ENCODE measurements around the gene FAM90A1.
A peak's percentile ranks its signal among the peaks of the same experiment; 100 is the strongest.
"Not testable (repeated sequence)": the region's sequence is repeated elsewhere in the genome, so short reads cannot be mapped to it uniquely, and the experiment has no call there.

Gene FAM90A1

DNA sequence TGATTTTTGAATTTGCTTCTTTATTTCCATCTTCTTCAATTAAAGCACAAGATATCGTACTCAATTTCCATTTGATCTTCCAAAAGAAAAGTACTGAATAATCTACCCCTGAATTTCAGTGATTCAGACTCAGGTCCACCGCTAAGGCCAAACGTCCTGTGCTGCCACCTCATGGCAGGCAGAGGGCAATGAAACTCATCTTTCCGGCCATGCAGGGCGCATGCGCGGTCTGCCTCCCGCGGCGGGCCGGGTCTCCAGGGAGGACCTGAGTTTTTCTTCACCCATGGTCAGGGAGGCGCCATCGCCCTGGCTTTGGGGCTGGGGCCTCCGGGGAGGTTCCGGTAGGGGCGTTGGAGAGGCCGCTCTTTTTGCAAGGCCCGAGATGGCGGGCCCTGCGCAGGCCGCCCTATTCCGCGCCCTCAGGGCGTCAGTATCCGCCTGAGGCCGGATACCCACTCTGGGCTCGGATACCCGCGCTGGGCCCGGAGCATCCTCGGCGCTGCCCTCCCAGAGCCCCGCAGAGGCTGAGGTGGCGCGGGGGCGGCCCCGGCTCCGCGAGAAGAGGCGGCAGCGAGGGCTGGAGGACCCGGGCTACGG, 47.3 kb downstream of the FAM90A1 start:
- peak; percentile 43 to 71 (median 54) for DNase-seq (ENCODE audit: low read depth in 2 of 3, low spot score in 1 of 3)

DNA sequence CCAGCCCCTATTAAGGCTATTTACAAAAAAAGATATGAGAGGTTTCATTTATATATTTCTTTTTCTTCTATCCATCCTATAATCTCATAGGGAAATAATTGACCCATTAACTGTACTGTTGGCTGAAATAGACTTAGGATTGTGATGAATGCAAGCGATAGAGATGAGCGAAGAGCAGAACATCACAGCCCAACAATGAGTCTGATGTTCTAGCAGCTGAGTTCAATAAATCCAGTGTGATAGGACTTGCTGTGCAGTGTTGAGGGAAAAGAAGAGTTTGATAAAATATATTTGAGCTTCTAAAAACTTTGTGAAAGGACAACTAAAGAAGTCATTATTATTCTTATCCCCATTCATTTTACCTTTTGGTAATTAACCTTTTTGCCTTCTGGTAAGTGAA, 54.5 kb downstream of the FAM90A1 start:
- DNase-seq (ENCODE audit: low read depth in 2 of 3, low spot score in 1 of 3) = not testable (repeated sequence)
